ENCODE measurements around the gene PSME3IP1. TPM values are rescaled to one million over a fixed set of nuclear protein-coding genes. Genes with fewer than 3 reads are reported as not detected.

The PSME3IP1 gene
- total and polyA plus RNA-seq, 2 experiments from 2014 or later = 78.0 to 105 TPM

- ATAC-seq (no peak), DNase-seq (ENCODE audit: low spot score) (no peak)
- H3K9me3 Mint-ChIP-seq = no peaks in the 10 kb centered on the region
- H3K36me3 Mint-ChIP-seq (ENCODE audit: low read depth) = peaks cover 55% of the 10 kb centered on the region
- Histone ChIP-seq H3F3A (replicated peaks; ENCODE audit: low read depth) (no peaks in the 10 kb centered on the region), H3K27ac (ENCODE audit: low read depth) (no peak overlapping the region), H3K36me3 (ENCODE audit: insufficient read depth) (peaks cover 25% of the 10 kb centered on the region), H3K4me1 (ENCODE audit: insufficient read depth) (no peaks in the 10 kb centered on the region), H3K4me2 (no peak overlapping the region), H3K27me3 (ENCODE audit: insufficient read depth) (no peaks in the 10 kb centered on the region), H4K20me1 (replicated peaks; ENCODE audit: insufficient read depth) (peaks cover 6% of the 10 kb centered on the region; the same call in 1 of the 2 replicates), H2AFZ (no peak overlapping the region), H3K9me2 (ENCODE audit: insufficient read depth) (no peaks in the 10 kb centered on the region), H3K4me3 (no peak overlapping the region), H3K79me2 (replicated peaks; ENCODE audit: insufficient read depth) (no peaks in the 10 kb centered on the region)
- H3K4me1 Mint-ChIP-seq = no peaks in the 10 kb centered on the region
- TF ChIP-seq, protein P1, sequence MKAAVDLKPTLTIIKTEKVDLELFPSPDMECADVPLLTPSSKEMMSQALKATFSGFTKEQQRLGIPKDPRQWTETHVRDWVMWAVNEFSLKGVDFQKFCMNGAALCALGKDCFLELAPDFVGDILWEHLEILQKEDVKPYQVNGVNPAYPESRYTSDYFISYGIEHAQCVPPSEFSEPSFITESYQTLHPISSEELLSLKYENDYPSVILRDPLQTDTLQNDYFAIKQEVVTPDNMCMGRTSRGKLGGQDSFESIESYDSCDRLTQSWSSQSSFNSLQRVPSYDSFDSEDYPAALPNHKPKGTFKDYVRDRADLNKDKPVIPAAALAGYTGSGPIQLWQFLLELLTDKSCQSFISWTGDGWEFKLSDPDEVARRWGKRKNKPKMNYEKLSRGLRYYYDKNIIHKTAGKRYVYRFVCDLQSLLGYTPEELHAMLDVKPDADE (IDR thresholded peaks at IDR 0.05) = no peak
- TF ChIP-seq CREB1 (CRISPR knock-in tag; IDR thresholded peaks at IDR 0.05; ENCODE audit: low read depth) (no peak), ZNF114 (CRISPR knock-in tag; IDR thresholded peaks at IDR 0.05) (no peak), EZH2 (IDR thresholded peaks at IDR 0.05; ENCODE audit: low read depth, unreplicated experiment) (no peak), CTCF (conservative IDR thresholded peaks at IDR 0.05; ENCODE audit: low read depth in 2 of 2) (no peak), EZH2phosphoT487 (IDR thresholded peaks at IDR 0.05; ENCODE audit: unreplicated experiment) (no peak)
- no peak overlapping the region for H3K27ac Mint-ChIP-seq
- H3K4me3 Mint-ChIP-seq = no peak overlapping the region
- H3K27me3 Mint-ChIP-seq (ENCODE audit: insufficient read depth, low read depth, poor library complexity) = peaks cover 1% of the 10 kb centered on the region
These were observed 46.0 kb upstream of the PSME3IP1 start for GRCh38 chr16:57231821-57232350.

GRCh38 chr16:57229079-57229478 is 43.2 kb upstream of the PSME3IP1 start:
- ATAC-seq (no peak), DNase-seq (ENCODE audit: low spot score) (no peak)
- no peaks in the 10 kb centered on the region for H3K9me3 Mint-ChIP-seq
- Histone ChIP-seq H3K4me3 (no peak overlapping the region), H3K36me3 (ENCODE audit: insufficient read depth) (peaks cover 22% of the 10 kb centered on the region), H3K27me3 (ENCODE audit: insufficient read depth) (no peaks in the 10 kb centered on the region), H3K27ac (ENCODE audit: low read depth) (no peak overlapping the region), H3K9me2 (ENCODE audit: insufficient read depth) (no peaks in the 10 kb centered on the region), H4K20me1 (replicated peaks; ENCODE audit: insufficient read depth) (peaks cover 6% of the 10 kb centered on the region; the same call in 1 of the 2 replicates), H3F3A (replicated peaks; ENCODE audit: low read depth) (no peaks in the 10 kb centered on the region), H3K4me2 (no peak overlapping the region), H3K79me2 (replicated peaks; ENCODE audit: insufficient read depth) (no peaks in the 10 kb centered on the region), H3K4me1 (ENCODE audit: insufficient read depth) (no peaks in the 10 kb centered on the region), H2AFZ (no peak overlapping the region)
- peaks cover 46% of the 10 kb centered on the region for H3K36me3 Mint-ChIP-seq (ENCODE audit: low read depth)
- H3K27ac Mint-ChIP-seq = no peak overlapping the region
- TF ChIP-seq, protein P2, sequence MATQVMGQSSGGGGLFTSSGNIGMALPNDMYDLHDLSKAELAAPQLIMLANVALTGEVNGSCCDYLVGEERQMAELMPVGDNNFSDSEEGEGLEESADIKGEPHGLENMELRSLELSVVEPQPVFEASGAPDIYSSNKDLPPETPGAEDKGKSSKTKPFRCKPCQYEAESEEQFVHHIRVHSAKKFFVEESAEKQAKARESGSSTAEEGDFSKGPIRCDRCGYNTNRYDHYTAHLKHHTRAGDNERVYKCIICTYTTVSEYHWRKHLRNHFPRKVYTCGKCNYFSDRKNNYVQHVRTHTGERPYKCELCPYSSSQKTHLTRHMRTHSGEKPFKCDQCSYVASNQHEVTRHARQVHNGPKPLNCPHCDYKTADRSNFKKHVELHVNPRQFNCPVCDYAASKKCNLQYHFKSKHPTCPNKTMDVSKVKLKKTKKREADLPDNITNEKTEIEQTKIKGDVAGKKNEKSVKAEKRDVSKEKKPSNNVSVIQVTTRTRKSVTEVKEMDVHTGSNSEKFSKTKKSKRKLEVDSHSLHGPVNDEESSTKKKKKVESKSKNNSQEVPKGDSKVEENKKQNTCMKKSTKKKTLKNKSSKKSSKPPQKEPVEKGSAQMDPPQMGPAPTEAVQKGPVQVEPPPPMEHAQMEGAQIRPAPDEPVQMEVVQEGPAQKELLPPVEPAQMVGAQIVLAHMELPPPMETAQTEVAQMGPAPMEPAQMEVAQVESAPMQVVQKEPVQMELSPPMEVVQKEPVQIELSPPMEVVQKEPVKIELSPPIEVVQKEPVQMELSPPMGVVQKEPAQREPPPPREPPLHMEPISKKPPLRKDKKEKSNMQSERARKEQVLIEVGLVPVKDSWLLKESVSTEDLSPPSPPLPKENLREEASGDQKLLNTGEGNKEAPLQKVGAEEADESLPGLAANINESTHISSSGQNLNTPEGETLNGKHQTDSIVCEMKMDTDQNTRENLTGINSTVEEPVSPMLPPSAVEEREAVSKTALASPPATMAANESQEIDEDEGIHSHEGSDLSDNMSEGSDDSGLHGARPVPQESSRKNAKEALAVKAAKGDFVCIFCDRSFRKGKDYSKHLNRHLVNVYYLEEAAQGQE (IDR thresholded peaks at IDR 0.05; ENCODE audit: unreplicated experiment) = no peak
- TF ChIP-seq STAT1 (IDR thresholded peaks at IDR 0.05; ENCODE audit: unreplicated experiment) (no peak), CREB1 (CRISPR knock-in tag; IDR thresholded peaks at IDR 0.05; ENCODE audit: low read depth) (no peak), EZH2 (IDR thresholded peaks at IDR 0.05; ENCODE audit: low read depth, unreplicated experiment) (no peak), POLR2AphosphoS5 (IDR thresholded peaks at IDR 0.05; ENCODE audit: low read depth) (no peak)
- H3K27me3 Mint-ChIP-seq (ENCODE audit: insufficient read depth, low read depth, poor library complexity) = no peaks in the 10 kb centered on the region
- H3K4me3 Mint-ChIP-seq = no peak overlapping the region
- no peaks in the 10 kb centered on the region for H3K4me1 Mint-ChIP-seq

Data from GM23338 (cell line).